DOHH2 (cell line): ENCODE measurements around the gene GDF2.

Experiments used
- EZH2phosphoT487 ChIP-seq: fragments of 200-600 bp; sonication (generic); IDR thresholded peaks from 2 replicates; pipeline ENCODE4 v1.6.1; 2017; ENCODE audit warnings: borderline replicate concordance, mild to moderate bottlenecking, antibody characterized with exemption, low read length, moderate library complexity, mixed read lengths
- TF ChIP-seq, protein P1 (sequence below): fragments of 200-600 bp; sonication (generic); IDR thresholded peaks from one replicate; pipeline ENCODE4 v1.5.1; 2014; ENCODE audit warnings: antibody characterized with exemption, mild to moderate bottlenecking, low read depth, low read length; ENCODE audit not compliant: poor library complexity, severe bottlenecking

GRCh38 chr10:47312663-47312995, 9.6 kb upstream of the GDF2 start:
- TF ChIP-seq, protein P1, sequence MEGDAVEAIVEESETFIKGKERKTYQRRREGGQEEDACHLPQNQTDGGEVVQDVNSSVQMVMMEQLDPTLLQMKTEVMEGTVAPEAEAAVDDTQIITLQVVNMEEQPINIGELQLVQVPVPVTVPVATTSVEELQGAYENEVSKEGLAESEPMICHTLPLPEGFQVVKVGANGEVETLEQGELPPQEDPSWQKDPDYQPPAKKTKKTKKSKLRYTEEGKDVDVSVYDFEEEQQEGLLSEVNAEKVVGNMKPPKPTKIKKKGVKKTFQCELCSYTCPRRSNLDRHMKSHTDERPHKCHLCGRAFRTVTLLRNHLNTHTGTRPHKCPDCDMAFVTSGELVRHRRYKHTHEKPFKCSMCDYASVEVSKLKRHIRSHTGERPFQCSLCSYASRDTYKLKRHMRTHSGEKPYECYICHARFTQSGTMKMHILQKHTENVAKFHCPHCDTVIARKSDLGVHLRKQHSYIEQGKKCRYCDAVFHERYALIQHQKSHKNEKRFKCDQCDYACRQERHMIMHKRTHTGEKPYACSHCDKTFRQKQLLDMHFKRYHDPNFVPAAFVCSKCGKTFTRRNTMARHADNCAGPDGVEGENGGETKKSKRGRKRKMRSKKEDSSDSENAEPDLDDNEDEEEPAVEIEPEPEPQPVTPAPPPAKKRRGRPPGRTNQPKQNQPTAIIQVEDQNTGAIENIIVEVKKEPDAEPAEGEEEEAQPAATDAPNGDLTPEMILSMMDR, result no peak
- no peak for TF ChIP-seq EZH2phosphoT487
